Skeletal muscle cell (primary cell): ENCODE results near the gene SNX32.

Experiments
- DNase-seq: peaks from one replicate; pipeline ENCODE4 v3.0.0-alpha.2; 2010; ENCODE audit warnings: low read depth
- H3K4me3 ChIP-seq: 2 replicates; pipeline ENCODE4 v1.5.1; 2011; ENCODE audit warnings: low read depth, mild to moderate bottlenecking, control low read depth, low read length, moderate library complexity

The SNX32 gene

GRCh38 chr11:65796726-65797601 is 36.8 kb upstream of the SNX32 start:
- H3K4me3 ChIP-seq: no peak overlapping the region
- DNase-seq: no peak

- DNase-seq: no peak
- H3K4me3 ChIP-seq: no peak overlapping the region
These were observed 36.1 kb upstream of the SNX32 start for GRCh38 chr11:65797711-65798110.

GRCh38 chr11:65798882-65799281 is 34.9 kb upstream of the SNX32 start:
- no peak for DNase-seq

GRCh38 chr11:65801153-65801987 is 32.4 kb upstream of the SNX32 start:
- no peak overlapping the region for H3K4me3 ChIP-seq
- no peak for DNase-seq

More at GRCh38 chr11:65798882-65799281, 34.9 kb upstream of the SNX32 start:
- H3K4me3 ChIP-seq: no peak overlapping the region

- no peak overlapping the region for H3K4me3 ChIP-seq
- DNase-seq: no peak
These were observed 30.9 kb upstream of the SNX32 start for GRCh38 chr11:65802841-65803240.

- no peak for DNase-seq
- no peak overlapping the region for H3K4me3 ChIP-seq
These were observed 29.8 kb upstream of the SNX32 start for GRCh38 chr11:65803797-65804492.

GRCh38 chr11:65806979-65807378 is 26.8 kb upstream of the SNX32 start:
- no peak overlapping the region for H3K4me3 ChIP-seq
- DNase-seq: no peak

- no peak overlapping the region for H3K4me3 ChIP-seq
These were observed 24.9 kb upstream of the SNX32 start for GRCh38 chr11:65808744-65809341.

GRCh38 chr11:65809496-65809895 is 24.3 kb upstream of the SNX32 start:
- no peak overlapping the region for H3K4me3 ChIP-seq
- DNase-seq: no peak

More at GRCh38 chr11:65808744-65809341, 24.9 kb upstream of the SNX32 start:
- DNase-seq: no peak

GRCh38 chr11:65810046-65810868 is 23.5 kb upstream of the SNX32 start:
- no peak for DNase-seq
- no peak overlapping the region for H3K4me3 ChIP-seq

- H3K4me3 ChIP-seq: no peak overlapping the region
- DNase-seq: no peak
These were observed 21.8 kb upstream of the SNX32 start for GRCh38 chr11:65811764-65812475.

GRCh38 chr11:65814131-65814985 is 19.4 kb upstream of the SNX32 start:
- DNase-seq: no peak
- no peak overlapping the region for H3K4me3 ChIP-seq

- DNase-seq: no peak
- H3K4me3 ChIP-seq: no peak overlapping the region
These were observed 18.7 kb upstream of the SNX32 start for GRCh38 chr11:65814986-65815565.

- no peak for DNase-seq
- no peak overlapping the region for H3K4me3 ChIP-seq
These were observed 17.1 kb upstream of the SNX32 start for GRCh38 chr11:65816696-65817095.

GRCh38 chr11:65817312-65817834 is 16.4 kb upstream of the SNX32 start:
- no peak for DNase-seq
- peak overlapping the region; percentile 56 for H3K4me3 ChIP-seq

GRCh38 chr11:65817835-65818680 is 15.7 kb upstream of the SNX32 start:
- DNase-seq: peak; percentile 22
- peak overlapping the region; percentile 56 for H3K4me3 ChIP-seq
